Cerebellar cortex (tissue), 1 donor: ENCODE measurements around the gene FYCO1.

ENCODE experiments used
- DNase-seq: peaks from one replicate; pipeline ENCODE4 v3.0.0-alpha.2; 2015; ENCODE audit warnings: low spot score

FYCO1 gene

GRCh38 chr3:45942051-45942825, 53.4 kb downstream of the FYCO1 start:
- no peak for DNase-seq

GRCh38 chr3:45940781-45941365, 54.8 kb downstream of the FYCO1 start:
- DNase-seq, result no peak

GRCh38 chr3:45940004-45940780, 55.4 kb downstream of the FYCO1 start:
- DNase-seq, result no peak

- peak; percentile 49 for DNase-seq
Measured at GRCh38 chr3:45939341-45939771, 56.3 kb downstream of the FYCO1 start.

GRCh38 chr3:45938864-45939263, 56.8 kb downstream of the FYCO1 start:
- DNase-seq, result peak; percentile 94

- DNase-seq, result no peak
Measured at GRCh38 chr3:45938043-45938435, 57.6 kb downstream of the FYCO1 start.

- DNase-seq, result no peak
Measured at GRCh38 chr3:45937206-45938042, 58.2 kb downstream of the FYCO1 start.

GRCh38 chr3:45936261-45936660, 59.4 kb downstream of the FYCO1 start:
- DNase-seq, result no peak

- no peak for DNase-seq
Measured at GRCh38 chr3:45933591-45933990, 62.0 kb downstream of the FYCO1 start.

GRCh38 chr3:45932112-45932511, 63.5 kb downstream of the FYCO1 start:
- no peak for DNase-seq

- peak; percentile 91 for DNase-seq
Measured at GRCh38 chr3:45931496-45931895, 64.1 kb downstream of the FYCO1 start.

GRCh38 chr3:45929042-45929679, 66.5 kb downstream of the FYCO1 start:
- peak; percentile 27 for DNase-seq

- DNase-seq, result no peak
Measured at GRCh38 chr3:45927881-45928280, 67.7 kb downstream of the FYCO1 start.

- DNase-seq, result no peak
Measured at GRCh38 chr3:45923755-45924154, 71.9 kb downstream of the FYCO1 start.

- DNase-seq, result no peak
Measured at GRCh38 chr3:45922950-45923590, 72.6 kb downstream of the FYCO1 start.

- no peak for DNase-seq
Measured at GRCh38 chr3:45922039-45922326, 73.6 kb downstream of the FYCO1 start.

- DNase-seq, result no peak
Measured at GRCh38 chr3:45921158-45922038, 74.2 kb downstream of the FYCO1 start.

- no peak for DNase-seq
Measured at GRCh38 chr3:45917146-45917898, 78.3 kb downstream of the FYCO1 start.

GRCh38 chr3:45915518-45916231, 79.9 kb downstream of the FYCO1 start:
- no peak for DNase-seq
